ENCODE measurements around the gene SLC25A13.

Gene SLC25A13

DNA sequence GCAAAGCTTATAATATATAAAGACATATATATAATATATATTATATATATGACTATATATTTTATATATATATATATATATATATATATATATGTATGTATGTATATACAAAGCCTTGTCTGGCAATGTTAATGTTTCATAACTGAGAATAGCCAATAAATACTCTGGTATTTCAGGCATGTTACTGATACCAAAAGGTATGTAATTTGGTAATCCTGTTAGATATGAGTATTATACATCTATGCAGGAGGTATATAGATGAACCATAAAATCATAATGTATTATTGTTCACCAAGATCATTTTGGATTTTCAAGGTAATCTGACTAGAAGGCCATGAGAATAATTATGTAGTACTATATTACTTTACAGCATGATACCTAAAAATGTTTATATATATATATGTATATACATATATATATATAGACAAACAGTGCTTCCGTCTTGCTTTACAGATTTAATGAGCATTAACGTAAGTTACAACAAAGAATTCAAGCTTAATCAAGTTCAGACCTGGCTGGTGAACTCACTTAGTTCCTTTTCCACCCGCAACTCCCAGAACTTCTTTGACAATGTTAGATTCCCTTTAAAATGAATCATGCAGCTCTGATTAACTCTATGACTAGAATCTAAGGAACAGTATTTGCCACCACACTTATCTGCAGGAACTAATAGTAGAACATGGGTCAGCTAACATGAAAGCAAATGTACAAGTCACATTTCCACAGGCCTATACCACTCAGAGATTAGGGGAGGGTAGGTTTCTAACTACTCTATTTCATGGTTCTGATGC lies 82.7 kb downstream of the SLC25A13 start:
- no peak for DNase-seq (ENCODE audit: low read depth)

DNA sequence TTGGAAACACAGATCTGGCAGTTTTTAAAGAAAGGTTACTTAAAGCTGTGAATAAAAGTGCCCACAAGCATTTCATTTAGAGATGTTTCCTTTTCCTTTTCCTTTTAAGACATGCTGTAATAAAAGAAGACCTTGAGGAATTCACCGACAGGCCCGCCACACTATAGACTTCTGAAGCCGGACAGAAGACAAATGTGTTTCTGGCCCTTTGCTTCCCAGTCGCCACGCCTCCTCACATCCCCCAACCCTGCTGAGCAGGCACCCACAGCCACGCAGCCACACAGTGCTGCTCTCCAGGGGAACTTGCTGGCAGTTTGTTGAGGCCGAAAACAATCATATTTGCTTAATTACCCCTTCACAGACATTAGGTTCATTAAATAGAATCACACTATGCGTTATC lies 83.4 kb downstream of the SLC25A13 start:
- no peak for DNase-seq (ENCODE audit: low read depth)

DNA sequence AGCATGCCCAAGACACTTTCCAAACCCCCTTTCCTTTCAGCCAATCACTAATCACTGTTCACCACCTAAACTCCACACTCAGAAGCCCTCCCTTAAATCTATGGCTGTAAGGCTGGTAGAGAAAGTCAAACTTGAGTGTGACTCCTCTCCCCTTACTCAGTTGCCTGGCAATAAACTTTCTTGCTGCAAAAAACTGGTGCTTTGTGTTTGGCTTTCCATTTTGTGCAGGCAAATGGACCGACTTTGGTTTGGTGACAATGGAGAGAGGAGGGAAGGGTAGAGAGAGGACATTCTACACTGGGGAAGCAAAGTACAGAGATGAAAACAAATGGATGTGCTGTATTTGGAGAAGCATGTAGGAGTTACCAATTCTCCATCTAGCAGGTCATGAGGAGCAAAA lies 84.9 kb downstream of the SLC25A13 start:
- no peak for DNase-seq (ENCODE audit: low read depth)

DNA sequence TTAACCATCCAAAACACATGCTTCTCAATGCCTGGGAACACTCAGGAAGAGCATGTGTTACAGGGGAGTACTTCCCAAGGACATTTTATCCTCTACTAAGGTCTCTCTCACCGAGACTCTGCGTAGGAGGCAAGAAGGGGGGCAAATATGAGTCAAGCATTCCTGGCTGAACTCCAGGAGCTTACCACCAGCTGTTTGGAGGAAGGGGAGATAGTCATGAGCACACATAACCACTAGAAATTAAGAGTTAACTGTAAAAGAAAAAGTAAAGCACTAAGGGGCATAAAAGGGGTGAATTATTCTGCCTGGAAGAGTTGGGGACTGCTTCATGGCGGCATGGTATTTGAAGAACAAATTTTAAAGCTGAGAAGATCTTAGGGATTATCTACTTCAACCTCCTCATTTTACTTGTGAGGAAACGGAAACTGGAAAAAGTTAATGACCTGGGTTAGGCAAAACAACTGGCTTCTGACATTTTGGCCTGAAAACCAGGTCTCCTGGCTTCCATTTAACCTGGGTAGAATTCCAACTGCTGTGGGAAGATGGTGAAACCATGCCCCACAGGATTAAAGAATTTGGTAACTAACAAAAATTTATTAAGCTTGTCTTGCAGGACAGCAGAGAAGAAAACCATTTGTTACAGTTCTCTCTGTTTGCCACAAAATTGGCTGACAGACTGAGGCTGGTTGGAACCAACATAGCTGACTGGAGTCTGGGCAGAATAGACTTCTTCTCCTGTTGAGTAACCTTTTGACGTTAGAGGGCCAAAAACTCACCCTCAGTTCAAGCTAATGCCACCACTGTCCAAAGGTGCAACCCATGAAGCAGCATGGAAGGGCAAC lies 85.5 kb downstream of the SLC25A13 start:
- DNase-seq (ENCODE audit: low read depth): peak; percentile 77

DNA sequence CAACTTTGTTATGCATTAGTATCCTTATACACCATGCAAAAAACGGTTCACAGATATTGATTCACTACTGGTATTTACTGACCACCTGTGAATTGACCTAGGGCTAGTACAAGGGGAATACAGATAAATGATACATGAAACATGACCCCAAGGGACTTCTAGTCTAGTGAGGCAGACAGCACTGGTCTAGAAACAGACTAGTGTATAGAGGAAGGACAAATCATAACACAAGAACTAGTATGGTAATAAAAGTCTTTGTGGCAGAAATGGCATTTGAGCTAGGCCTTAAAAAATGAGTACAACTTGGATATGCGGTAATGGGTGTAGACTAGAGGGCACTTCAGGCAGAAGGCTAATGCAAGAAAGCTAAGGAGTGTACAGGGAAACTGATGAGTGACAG lies 86.6 kb downstream of the SLC25A13 start:
- DNase-seq (ENCODE audit: low read depth): no peak

DNA sequence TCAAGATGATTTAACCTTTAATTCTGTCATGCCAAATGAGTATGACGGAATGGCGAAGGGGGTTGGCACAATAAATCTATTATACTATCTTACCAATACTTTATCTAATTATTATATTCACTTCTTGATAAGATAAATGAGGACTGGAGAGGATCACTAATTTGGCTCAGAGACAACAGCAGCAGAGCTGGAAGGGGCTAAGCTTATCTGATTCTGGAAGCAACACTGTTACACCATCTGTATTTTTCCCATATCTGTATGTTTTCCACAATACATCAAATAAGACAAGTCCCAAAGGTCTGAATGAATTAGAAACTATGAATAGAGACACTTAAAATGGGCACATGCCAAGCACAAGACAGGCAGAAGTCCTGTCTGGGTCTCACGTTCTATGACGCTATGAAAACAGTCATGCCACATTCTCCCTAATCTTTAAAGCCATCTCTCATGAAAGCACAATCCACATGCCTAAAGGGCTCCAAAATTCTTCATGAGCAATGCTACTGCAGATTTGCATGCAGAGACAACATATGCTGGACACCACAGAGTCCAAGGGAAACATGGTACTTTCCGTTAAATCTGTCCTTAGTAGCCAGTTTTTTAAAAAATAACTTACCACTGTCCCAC lies 88.3 kb downstream of the SLC25A13 start:
- DNase-seq (ENCODE audit: low read depth): no peak

DNA sequence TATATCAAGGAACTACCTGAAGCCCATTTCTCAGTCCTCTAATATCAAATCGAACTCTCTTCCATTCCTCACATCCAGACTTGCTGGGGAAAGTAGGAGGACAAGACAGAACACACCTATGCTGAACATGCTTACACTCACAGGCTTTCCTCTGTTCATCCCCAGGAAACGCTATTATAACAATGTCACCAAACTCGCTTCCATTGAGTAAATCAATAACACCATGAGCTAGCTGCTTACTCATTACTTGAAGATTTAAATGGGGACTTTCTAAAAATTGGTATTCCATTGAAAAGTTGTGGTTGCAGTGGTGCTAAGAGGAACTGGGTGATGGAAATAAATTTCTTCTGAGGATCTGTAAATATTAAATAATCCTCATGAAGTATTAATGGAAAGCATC lies 88.8 kb downstream of the SLC25A13 start:
- DNase-seq (ENCODE audit: low read depth): no peak

DNA sequence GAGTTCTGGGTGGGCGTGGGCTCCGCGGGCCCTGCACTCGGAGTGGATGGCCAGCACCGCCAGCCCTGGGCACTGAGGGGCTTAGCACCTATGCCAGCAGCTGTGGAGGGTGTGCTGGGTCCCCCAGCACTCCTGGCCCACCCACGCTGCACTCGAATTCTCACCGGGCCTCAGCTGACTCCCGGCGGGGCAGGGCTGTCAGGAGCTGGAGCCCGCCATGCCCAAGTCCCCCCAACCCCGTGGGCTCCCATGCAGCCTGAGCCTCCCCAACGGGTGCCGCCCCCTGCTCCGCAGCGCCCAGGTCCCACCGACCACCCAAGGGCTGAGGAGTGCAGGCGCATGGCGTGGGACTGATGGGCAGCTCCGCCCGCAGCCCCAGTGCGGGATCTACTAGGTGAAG lies 93.1 kb downstream of the SLC25A13 start:
- DNase-seq (ENCODE audit: low read depth): no peak

DNA sequence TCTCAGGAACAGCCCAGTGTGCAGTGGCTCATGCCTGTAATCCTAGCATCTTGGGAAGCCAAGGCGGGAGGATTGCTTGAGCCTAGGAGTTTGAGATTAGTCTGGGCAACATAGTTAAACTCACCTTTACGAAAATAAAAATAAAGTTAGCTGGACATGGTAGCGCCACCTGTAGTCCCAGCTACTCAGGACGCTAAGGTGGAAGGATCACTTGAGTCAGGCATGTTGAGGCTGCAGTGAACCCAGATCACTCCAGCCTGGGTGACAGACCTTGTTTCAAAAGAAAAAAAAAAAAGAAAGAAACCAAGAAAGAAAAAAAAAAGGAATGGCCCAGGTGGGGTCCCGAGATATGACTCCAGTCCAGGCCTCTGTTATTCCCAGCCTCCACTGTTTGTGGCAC lies 96.6 kb downstream of the SLC25A13 start:
- no peak for DNase-seq (ENCODE audit: low read depth)

DNA sequence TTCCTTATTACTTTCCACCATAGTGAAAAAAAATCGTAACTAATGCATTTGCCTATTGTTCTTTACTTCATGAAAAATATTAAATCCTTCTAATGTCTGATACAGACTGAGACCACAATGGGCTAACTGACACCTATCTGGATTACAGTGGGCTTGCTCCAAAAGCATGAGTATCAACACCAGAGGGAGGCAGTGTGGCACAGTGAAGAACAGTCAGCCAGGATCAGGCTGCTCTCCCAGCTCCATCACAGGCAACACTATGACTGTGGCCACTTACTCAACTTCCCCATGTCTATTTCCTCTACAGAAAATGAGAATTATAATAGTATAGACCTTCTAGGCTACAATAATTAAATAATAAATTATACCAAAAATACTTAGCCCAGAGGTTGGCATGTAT lies 97.2 kb downstream of the SLC25A13 start:
- DNase-seq (ENCODE audit: low read depth): no peak

DNA sequence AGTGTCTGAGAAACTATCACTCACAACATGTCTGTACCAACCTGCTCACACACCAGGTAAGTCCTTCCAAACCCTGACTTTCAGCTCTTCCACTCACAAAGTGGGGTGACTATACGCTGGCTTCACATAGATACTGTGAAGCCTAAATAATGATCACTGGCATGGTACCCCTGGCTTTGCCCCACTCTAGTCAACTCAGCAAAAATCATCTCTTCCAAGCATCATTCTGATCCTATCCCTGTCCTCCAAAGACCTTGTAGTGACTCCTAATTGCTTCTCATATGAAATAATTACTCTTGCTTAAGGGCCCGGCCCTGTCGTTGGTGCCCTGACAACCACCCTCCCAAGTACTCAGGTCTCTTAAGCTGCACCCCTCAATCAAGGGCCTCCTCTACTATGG lies 97.8 kb downstream of the SLC25A13 start:
- no peak for DNase-seq (ENCODE audit: low read depth)

DNA sequence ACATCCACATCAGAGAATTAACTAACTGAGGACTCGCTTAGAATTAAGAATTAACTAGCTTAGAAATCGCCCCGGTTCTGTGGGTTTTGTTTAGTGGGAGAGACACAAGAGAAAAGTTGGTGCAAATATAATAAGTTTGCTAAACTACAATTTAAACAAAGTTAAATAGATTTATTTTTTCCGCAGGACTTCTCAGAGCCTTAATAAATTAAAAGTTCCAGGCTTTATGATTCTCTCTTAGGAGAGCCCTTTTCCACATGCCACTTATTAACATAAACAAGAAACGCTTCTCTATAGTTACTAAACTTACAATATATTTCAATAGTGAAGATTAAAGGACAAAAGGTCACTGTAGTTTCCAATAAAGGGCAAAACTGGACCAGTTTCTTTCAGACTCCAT lies 100.0 kb downstream of the SLC25A13 start:
- no peak for DNase-seq (ENCODE audit: low read depth)

DNA sequence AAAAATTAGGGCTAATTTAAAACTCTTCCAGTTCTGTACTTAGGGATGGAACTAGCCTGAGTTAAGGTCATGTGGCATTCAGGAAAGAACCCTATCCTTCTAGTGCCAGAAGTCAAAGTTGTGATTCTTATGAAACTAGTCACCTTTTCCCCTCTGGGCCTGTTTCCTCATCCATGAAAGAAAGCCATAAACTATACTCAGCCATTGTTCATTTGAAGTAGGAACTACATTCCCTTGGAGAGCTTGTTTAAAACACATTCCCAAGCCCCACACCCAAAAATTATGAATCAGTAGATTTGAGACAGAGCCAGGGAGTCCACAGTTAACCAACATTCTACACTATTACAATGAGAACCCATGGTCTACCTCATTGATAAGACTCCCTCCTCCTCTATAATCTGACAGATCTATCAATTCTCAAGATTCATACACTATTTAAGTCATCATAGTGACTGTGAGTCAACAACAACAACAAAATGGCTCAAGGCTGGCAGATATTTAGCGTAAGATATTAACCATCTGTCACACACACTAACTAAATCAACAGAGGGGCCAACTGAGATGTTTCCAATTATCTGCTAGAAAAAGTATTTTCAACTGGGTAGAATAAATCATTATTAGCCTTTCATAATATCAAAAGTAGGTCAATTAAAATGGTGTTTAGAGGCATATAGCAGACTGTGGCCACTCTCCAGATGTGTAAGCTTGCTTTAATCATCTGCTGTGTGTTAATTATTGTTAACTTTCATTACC lies 102.3 kb downstream of the SLC25A13 start:
- peak; percentile 73 for DNase-seq (ENCODE audit: low read depth)

DNA sequence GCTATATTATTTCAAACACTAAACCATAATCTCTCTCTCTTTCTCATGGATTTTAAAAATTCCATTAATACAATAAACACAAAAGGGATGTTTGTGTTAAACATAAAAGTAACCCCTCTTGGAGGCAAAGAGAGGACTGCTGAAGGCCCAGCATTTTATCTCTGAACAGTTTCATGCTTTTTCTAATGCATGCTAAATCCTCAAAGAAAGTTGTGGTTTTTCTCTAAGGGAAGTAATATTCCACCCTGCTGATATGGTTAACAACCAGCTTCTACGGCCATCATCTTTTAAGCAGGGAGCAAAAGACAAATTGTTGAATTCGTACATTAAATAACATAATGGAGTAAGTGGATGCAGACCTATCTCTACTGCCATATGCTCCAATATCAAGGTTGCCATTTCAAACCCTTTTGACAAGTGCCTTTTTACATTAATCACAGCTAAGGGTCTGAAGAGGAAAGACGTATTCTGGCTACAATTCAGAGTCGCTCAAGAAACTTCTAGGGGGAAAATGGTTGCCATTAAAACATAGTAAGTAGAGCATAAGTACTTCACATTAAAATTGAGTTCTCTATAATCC lies 103.1 kb downstream of the SLC25A13 start:
- DNase-seq (ENCODE audit: low read depth): no peak

DNA sequence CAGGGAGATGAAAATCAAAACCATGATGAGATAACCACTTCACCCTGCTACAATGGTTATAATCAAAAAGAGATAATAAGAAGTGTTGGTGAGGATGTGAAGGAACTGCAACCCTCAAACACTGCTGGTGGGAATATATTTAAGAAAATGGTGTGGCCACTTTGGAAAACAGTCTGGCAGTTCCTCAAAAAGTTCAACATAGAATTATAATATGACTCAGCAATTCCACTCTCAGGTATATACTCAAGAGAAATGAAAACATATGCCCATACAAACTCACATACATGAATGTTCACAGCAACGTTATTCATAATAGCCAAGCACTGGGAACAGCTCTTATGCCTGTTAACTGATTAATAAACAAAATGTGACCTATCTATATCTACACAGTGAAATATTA lies 104.8 kb downstream of the SLC25A13 start:
- no peak for DNase-seq (ENCODE audit: low read depth)

DNA sequence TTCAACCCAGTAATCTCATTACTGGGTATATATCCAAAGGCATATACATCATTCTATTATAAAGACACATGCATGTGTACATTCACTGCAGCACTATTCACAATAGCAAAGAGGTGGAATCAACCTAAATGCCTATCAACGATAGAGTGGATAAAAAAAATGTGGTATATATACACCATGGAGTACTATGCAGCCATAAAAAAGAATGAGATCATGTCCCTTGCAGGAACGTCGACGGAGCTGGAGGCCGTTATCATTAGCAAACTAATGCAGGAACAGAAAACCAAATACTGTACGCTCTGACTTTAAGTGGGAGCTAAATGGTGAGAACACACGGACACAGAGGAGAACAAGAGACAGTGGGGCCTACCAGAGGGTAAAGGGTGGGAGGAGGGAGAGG lies 105.5 kb downstream of the SLC25A13 start:
- DNase-seq (ENCODE audit: low read depth): no peak

DNA sequence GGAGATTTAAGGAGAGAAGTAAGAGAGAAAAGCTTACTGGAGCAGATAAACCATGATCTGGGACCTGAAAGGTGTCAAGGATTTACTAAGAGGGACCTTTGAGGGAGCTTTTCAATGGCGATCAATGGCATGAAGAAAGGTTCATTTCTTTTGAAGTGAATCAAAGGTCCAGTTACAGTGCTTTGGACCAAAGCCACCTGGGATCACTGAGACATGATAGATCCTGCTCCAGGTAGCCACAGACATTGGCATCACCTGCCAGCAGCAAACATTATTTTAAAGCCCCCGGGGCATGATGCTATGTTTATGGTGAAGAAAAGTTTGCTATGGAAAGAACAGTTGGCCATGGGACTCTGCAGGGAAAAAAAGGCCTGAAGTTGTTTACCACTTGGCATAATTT lies 109.4 kb downstream of the SLC25A13 start:
- DNase-seq (ENCODE audit: low read depth): no peak

DNA sequence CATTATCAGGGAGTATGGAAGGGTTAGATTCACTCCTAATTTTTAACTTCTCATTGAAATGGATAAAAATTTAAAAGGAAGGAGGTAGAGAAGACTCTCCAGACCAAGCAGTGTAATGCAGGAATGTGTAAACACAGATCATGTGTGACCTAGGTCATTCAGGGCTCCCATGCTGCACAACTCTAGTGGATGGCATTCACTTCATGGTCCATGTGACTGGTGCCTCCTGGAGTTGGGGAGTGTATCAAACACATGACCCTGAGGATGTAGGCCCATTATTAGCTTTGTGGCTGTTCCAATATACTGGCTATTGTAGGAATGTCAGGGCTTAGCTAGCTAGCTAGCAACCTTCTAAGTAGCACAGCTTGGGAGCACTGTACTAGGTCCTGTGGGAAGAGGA lies 109.9 kb downstream of the SLC25A13 start:
- no peak for DNase-seq (ENCODE audit: low read depth)

DNA sequence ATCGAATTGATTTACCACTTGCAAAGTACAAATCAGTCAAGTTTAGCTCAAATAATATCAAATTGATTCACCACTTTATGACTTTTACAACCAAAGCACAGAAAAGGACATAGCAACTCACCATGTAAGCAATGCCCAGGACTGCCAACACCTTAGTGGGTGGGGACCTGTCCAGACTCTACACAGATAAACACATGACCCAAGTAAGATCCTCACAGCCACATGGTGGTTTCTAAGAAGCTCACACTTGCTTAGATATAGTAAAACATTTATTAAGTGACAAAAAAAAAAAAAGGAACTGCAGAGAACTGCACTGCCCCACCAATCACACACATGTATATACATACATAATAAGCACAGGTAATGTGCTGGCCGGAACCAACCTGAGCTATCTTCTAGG lies 116.2 kb downstream of the SLC25A13 start:
- no peak for DNase-seq (ENCODE audit: low read depth)

DNA sequence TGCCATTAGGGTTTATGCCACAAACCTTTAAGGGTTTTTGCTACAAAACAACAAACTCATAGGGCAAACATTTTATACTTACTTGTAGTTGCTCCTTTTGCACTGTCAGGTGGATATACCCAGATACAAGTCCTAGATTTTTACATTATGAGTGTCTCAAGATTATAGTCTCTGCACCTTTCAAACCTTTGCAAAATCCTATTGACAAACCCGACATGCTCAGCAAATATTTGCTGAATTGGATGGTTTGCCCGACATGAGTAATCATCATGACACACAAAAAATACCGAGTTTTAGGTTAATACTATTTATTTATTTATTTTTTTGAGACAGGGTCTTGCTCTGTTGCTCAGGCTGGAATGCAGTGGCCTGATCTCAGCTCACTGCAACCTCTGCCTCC lies 117.3 kb downstream of the SLC25A13 start:
- DNase-seq (ENCODE audit: low read depth): no peak

DNA sequence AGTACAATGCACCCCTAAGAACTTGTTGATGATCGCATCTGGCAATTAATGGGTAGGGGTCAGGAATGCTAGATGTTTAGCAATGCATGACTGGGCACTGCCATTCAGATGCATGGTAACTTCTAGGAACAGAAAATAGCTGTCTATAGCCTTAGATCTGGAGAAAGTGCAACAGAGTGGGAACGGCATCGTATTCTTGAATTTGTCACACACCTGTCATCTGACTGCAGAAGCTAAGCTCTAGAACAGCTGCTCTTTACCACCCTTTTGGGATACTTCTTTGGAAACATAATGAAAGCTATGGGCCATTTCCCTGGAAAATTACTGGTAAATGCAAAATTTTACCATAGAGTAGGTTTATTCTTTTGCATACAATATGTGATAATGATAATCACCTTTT lies 118.1 kb downstream of the SLC25A13 start:
- no peak for DNase-seq (ENCODE audit: low read depth)

DNA sequence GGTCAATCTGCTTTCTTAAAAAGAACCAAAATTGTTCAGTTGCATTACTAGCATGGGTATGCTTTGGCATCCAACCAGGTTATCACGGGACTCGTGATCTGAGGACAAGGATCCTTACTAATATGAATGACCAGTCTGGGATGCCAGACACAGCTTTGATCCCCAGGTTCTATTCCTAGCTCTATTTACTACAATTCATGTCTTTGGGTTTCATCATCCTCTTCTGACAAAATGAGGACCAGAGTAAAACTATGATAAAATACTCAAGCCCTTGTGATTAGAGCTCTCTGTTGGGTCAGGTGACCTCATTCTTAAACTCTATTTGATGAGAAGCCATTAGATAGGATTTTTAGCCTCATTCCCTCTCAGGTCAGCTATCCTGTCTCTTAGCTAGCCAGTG lies 119.8 kb downstream of the SLC25A13 start:
- DNase-seq (ENCODE audit: low read depth): no peak
